Embryonic facial prominence (tissue), 1 donor: Measurements from ENCODE around the gene DPP7.

ENCODE experiments used
- DNase-seq: peaks from one replicate; pipeline ENCODE4 v3.0.0-alpha.2; 2016; ENCODE audit errors: extremely low spot score

Gene DPP7

DNA sequence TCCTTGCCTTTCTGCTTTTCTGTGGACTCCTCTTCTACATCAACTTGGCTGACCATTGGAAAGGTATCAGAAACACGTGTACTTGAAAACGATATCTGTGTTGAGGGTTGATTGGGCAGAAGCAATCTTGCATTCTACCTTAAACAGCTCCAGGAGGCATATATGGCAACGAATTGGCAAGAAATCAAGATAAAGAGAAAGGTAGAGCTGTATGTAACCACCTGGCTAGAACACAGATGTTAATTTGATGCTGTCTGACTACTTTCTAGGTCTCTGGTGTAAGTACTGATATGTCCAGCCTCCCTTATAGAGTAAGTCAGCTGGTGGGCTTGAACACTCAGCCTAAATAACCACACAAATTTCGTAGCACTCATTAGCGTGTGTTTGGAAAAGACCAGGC lies 26.4 kb downstream of the DPP7 start:
- DNase-seq, result no peak

DNA sequence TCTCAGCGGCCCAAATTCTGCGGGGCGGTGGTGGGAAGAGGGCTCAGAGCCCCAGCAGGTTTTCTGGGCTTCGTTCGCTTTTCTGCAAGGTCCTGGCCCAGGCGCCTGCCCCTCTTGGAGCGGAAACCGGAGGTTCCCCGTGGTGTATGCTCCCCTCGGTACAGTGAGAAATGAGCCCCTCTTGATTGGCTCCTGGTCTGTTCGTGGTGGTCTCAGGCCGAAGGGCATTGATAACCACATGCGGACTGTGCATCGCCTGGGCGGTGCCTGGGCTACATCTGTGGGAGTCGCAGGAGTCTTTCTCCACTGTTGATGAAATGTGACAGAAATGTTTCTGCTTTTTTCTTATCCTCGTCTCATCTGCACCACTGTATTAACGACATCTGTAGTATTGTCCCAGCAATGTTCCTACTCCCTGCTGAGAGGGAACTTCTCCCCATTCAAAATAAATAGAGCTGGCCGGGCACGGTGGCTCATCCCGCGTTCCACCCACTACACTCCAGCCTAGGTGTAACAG lies 27.1 kb downstream of the DPP7 start:
- DNase-seq, result no peak

DNA sequence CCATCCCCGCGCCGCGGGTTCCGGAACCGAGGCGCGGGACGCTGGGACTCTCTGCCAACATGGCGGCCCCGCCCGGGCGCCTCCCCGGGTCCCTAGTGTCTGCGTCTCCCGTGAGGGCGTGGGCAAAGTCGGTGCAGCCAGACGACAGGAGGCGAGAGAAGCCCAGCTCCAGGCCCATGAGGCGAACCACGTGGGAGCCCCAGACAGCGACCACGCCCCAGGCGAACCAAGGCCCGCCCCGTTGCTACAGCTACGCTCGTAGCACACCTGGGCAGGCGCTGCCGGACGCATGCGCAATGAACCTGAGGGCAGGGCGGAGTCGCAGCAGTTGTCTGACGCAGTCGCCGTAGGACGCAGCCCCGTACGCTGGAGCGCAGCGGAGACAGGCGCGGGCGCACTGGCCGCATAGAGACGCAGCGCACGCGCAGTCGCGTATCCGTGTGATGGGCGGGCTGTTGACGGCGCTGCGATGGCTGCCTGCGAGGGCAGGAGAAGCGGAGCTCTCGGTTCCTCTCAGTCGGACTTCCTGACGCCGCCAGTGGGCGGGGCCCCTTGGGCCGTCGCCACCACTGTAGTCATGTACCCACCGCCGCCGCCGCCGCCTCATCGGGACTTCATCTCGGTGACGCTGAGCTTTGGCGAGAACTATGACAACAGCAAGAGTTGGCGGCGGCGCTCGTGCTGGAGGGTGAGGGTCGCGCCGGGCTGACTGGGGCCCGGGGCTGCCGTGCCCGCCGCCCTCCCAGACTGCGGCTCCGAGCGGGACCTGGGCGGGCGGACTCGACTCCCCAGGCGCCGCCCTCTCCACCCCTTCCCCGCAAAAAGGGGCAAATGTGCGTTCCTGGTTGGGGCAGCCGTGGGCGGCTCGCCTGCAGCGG lies 27.8 kb downstream of the DPP7 start, which contains the start of gene MAN1B1:
Gene MAN1B1, plus strand, starts transcription at position 455 of the 878 bp plus-strand sequence. Its CDS starts 15 bp downstream, at position 470.
- DNase-seq, result peak; percentile 91

DNA sequence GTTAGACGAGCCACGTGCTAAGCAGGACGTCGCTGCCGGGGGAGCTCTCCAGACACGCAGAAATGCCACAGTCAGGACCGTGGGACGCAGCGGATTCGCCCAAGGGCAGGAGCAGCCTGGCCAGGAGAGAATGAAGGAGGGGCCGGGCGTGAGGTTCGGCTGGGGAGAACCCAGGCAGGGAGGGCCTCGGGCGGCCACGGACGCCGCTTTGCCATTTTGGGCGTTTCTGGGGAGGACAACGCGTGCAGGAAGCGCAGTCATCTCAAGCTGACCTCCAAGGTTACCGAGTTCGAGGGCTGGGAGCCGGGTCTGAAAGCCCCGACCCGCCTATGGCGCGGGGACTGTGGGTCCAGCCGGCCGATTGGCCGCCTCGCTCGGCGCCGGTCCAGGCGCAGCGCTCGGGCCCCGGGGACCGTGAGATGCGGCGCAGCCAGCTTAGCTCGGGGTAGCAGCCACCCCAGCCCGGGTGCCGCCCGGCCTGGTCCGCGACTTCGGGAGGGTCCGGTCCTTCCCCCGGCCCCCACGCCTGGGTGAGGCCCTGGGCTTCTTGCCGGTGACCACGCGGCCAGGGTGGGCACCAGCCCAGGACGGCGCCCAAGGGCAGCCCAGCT lies 28.5 kb downstream of the DPP7 start:
- no peak for DNase-seq

DNA sequence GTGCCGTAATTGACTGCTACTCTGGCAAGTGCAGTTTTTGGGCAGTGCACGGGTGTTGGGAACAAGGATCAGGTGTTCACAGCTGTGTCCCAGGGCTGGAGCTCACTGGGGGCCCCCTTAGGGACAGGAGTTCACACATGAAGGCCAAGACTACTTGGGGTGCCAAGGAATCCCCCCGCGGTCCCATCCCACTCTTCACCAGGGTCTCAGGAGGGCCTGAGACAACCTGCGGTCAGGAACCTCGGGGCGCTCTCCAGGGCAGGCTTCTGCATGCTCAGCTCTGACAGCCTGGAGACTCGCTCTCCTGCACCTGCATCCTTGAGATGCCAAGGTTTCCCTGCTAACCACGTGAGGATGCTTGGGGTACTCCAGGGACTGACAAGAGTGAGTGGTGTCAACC lies 30.0 kb downstream of the DPP7 start:
- DNase-seq, result no peak

DNA sequence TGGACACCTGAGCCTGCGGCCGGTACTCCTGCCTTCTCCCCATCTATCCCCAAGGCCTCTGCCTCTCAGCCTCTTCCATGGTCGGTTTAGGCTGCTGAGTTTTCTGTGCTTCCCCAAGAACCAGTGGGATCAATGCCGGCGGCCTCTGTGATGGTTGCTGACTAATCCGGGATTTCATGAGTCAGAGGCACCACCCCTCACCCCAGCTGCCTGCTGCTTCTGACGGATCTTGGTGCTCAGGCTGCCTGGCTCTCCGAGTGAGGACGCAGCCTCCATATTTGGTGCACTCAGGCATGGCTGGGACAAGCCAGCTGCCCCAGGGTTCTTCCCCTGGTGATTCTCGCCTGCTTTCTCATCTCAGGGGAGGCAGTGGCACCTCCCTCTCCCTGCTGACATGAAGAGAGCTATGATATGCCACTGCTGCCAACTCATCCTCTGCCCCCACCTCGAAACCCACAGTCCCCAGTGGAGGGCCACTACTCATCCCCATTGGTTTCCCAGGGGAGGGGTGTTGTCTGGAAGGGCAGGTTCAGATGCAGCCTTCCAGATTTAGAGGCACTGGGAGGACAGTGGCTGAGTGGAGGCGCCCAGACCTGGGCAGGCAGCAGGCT lies 31.0 kb downstream of the DPP7 start:
- no peak for DNase-seq

DNA sequence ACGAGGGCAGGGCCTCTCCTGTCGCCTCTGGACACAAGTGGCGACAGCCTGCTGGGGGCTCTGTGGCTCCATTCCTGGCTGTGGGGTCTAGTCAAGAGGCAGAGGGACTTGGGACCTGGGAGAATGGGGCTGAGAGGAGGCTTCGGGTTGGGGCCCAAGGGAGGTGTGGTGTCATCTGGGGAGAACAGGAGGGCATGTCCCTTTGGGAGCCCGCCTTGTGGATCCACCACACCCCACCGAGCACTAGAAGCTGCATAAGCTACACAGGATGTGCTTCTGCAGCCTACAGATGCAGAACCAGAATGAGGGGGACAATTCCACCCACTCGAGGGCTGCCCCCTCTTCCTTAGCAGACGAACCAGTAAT lies 31.6 kb downstream of the DPP7 start:
- DNase-seq, result no peak

DNA sequence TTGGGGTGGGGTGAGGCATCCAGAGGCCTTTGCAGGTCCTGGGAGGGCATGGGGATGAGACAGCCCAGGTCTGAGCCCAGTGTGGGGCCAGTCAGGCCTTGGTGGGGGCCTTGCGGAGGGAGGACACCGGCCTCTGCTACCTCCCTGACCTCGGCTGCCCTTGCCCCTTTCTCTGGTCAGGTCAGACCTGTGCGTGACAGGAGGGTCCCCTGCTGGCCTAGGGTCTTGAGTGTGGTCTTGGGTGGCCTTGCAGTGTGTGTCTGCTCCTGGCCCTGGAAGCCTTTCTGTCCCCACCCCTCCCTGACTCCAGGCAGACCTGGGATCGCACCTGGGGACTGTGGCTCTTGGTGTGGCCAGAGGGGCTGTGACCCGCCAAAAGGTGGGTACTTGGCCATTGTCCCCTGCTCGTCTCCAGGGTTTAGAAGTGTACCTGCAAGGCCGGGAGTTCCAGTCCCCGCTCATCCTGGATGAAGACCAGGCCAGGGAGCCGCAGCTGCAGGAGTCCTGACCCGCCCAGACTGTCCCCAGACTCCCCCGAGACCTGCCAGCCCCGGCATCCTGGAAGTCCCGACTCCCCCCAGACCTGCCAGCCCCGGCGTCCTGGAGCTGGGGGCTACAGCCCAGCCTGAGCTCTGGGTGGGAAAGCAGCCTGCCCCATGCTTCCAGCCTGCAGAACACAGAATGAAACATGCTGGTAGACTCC lies 32.2 kb downstream of the DPP7 start:
- no peak for DNase-seq

DNA sequence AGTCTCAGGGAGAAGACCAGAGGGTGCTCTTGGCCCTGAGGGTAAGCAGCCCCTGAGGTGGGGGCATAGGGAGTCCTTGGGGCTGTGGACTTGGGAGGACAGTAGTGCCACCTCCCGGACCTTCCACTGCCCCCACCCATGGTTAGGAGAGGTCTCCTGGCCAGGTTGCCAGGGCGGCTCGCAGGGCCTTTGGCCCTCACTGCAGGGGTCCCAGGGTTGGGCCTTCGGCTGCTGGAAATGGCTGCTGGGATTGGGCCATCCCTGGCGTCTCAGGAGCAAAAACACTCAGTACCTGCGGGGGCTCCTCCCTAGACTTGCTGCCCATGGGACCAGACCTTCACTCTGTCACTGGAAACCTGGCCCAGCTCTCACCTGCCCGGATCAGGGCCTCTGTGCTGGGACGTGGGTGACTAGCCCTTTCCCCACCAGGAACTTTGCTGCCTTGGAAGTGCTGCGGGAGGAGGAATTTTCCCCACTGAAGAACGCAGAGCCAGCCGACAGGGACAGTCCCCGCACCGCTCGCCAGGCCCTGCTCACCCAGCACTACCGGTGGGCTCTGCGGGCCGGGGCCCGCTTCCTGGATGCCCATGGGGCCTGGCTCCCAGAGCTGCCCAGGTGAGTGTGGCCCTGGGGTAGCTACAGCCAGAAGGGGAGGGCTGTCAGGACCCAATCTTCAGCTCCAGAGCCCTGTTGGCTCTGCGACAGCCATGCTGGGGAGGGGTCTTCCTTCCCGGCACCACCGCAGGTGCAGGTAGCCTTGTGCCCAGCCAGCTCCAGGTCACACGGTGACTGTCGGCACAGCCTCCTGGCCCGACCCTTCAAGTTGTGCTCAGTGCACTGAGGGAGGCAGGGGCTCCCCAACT lies 34.0 kb downstream of the DPP7 start:
- DNase-seq, result no peak

DNA sequence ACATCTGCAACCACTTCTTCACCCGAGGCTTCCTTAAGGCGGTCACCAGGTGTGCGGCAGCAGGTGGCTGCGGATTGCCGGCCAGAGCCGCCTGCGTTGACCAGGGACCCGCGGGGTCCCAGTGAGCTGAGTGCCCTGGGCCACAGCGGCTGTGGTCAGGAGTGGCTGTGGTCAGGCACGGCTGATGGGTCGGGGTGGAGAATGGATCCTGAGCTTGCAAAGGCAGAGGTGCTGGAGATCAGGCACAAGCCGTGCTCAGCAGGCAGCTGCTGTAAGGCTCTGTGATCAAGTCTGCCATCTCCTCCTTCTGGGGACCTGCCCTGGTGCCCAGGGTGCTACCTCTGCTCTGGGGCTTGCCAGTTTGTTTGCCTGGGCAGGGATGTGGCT lies 35.1 kb downstream of the DPP7 start:
- no peak for DNase-seq

DNA sequence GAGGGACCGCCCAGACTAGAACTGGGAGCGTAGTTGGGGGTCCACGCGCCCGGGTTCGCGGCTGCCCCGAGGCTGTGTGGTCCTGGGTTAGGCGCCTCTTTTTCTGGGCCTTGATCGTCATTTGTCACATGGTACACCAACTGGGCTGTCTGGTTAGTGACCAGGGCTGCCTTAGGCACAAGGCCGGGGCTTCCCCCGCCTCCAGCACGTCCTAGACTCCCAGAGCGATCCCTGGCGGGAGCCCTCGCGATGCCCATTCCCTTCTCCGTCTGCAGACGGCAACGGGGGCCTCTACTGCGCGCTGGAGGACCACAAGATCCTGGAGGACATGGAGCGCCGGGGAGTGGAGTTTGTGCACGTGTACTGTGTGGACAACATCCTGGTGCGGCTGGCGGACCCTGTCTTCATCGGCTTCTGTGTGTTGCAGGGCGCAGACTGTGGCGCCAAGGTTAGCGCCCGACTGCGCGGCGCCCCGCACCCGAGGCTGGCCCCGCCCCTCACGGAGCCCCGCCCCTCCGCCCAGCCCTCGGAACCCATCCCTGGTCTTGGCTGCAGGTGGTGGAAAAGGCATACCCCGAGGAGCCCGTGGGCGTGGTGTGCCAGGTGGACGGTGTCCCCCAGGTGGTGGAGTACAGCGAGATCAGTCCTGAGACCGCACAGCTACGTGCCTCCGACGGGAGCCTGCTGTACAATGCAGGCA lies 35.7 kb downstream of the DPP7 start:
- no peak for DNase-seq

DNA sequence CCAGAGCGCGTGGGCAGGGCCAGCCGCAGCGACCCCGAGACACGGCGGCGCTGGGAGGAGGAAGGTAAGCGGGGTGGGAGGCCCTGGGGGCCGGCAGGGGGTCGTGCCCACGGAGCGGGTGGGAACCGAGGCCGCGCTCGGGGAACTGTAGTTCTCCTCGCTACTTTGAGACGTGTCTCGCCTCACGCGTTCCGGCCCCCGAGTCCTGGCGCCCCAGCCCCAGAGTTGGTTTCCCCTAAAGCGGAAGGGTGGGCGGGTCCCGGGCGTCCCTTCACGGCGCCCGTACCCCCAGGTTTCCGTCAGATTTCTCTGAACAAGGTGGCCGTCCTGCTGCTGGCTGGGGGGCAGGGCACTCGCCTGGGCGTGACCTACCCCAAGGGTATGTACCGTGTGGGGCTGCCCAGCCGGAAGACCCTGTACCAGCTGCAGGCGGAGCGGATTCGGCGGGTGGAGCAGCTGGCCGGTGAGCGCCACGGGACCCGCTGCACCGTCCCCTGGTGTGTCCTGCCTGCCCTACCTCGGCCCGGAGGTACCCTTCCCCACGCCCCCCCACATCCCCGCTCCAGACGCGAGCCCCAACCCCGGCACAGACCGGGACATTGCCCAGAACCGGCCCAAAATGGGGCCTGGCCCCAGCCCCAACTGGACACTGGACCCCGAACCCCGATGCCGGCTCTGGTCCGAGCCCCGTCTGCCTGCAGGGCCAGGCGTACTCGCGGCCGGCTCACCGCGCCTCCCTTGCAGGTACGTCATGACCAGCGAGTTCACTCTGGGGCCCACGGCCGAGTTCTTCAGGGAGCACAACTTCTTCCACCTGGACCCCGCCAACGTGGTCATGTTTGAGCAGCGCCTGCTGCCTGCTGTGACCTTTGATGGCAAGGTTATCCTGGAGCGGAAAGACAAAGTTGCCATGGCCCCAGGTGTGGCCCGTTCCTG lies 36.5 kb downstream of the DPP7 start:
- no peak for DNase-seq

DNA sequence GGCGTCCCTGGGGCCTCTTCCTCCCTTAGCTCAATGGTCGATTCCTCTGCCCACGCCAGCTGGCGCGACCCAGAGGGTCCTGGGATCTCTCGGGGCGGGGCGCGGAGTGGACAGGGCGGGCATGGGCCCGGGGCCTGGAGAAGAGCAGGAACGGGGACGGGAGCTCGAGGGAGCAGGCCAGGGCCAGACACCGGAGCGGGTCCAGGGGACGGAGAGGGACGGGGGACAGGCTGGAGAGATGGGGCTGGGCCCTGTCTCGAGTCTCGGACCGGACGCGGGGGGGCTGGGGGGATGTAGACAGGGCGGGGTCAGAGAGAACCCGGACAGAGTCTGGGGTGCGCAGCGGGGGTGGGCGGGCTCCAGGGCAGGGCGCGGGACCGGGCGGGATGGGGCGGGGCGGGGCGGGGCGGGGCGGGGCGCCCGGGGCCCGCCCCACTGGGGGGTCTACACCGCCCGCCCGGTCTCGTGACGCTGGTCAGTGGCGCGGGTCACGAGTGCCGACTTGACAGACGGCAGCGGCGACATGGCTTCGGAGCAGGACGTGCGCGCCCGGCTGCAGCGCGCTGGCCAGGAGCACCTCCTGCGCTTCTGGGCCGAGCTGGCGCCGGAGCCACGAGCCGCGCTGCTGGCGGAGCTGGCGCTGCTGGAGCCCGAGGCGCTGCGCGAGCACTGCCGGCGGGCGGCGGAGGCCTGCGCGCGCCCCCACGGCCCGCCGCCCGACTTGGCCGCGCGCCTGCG lies 37.4 kb downstream of the DPP7 start, which contains the start of gene UAP1L1:
Gene UAP1L1, plus strand, starts transcription at position 508 of the 738 bp plus-strand sequence. Its CDS starts 16 bp downstream, at position 524.
- no peak for DNase-seq

DNA sequence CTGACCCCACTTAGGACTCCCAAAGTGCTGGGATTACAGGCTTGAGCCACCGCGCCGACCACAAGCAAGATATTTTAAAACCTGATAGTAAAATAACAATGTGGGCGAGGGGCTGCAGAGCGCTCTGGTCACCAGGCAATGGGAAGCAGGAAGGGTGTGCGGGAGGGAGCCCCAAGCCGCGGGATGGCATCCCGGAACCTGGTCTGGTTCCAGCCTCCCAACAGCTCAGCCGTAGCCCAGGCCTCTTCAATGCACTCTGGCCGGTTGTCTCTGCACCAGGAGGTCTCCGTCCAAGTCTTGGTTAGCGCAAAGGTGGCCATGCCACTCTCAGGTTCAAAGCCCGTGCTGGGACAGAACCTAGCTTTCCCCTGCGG lies 37.9 kb downstream of the DPP7 start:
- no peak for DNase-seq

DNA sequence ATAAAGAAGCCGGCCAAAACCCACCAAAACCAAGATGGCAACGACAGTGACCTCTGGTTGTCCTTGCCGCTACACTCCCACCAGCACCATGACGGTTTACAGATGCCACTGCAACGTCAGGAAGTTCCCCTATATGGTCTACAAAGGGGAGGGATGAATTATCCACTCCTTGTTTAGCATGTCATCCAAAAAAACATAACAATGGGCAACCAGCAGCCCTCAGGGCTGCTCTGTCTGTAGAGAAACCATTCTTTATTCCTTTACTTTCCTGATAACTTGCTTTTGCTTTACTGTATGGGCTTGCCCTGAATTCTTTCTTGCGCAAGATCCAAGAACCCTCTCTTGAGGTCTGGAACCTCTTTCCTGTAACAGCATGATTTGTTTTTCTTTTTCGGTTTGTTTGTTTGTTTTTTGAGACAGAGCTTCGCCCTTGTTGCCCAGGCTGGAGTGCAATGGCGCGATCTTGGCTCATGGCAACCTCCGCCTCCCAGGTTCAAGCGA lies 39.2 kb downstream of the DPP7 start:
- DNase-seq, result no peak

DNA sequence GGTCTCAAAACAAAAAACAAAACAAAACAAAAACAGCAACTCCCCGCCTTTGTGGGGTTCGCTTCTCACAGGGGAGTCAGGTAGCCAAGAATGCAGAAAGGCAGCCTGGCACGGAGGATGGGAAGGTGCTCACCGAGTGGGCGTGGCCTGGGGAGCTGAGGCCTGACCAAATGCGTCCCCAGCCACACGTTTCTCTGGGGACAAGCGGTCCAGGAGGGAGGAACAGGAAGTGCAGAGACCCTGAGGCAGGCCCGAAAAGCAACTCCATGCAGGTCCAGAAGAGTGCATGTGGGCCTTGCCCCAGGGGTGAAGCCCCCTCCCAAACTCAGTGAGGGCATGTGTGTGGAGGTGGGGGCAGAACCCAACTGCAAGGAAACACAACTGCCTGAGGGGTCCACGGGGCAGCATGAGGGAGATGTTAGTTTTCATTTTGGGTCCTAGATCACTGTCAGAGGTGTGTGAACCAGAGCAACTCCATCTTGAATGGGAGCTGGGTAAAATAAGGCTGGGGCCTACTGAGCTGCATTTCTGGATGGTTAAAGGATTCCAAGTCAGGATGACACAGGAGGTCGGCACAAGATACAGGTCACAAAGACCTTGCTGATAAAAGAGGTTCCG lies 39.8 kb downstream of the DPP7 start:
- DNase-seq, result no peak

DNA sequence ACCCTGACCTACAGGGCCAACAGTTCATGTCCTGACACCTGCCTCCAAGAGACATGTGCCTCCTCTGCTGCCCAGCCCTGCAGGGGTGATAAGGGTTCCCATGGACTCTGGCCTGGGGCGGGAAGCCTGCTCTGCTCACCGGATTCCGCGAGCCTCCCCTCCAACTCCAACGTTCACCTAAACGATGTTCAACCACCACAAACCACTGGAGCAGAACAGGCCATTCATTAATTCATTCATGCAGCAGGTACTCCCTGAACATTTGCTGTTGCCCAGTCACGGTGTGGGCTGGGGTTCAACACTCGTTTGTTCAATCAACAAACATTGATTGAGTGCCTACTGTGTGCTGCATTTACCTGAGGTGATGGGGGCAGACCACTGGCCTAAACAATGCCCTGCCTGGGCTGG lies 40.5 kb downstream of the DPP7 start:
- no peak for DNase-seq

DNA sequence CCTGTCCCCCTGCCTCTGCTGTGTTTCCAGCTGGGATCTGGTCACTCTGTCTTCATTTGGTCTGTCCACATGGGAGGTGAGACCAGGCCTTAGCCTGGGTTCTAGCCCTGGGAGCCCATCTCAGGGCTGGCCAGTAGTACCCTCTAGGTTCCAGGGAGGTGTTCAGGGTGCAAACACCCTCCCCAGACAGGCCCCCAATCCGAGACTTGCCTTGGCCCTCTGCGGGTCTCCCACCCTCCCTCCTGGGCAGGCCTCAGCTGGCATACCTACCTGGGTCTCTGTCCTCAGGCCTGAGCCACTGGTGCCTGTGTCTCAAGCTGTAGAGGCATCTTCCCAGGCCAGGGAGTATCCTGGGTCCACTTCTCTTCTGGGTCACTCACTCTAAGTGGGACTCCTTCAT lies 43.3 kb downstream of the DPP7 start:
- no peak for DNase-seq
